ENCODE data around the gene FAM240A. TPM values are rescaled to one million over a fixed set of nuclear protein-coding genes. Genes with fewer than 3 reads are reported as not detected.
"Not testable (repeated sequence)": the region's sequence is repeated elsewhere in the genome, so short reads cannot be mapped to it uniquely, and the experiment has no call there.

FAM240A gene
- total RNA-seq, 1 experiment from 2014 or later: not detected

- DNase-seq: peak; percentile 26
- Histone ChIP-seq H3K27me3 (ENCODE audit: control insufficient read depth, insufficient read depth, low read length) (no peaks in the 10 kb centered on the region), H3K36me3 (replicated peaks; ENCODE audit: control insufficient read depth, insufficient read depth, low read length) (peaks cover 33% of the 10 kb centered on the region), H3K4me3 (ENCODE audit: insufficient read depth, low read depth, low read length) (peak overlapping the region; percentile 70)
Measured at GRCh38 chr3:46578973-46579755, 33.2 kb upstream of the FAM240A start.

DNA sequence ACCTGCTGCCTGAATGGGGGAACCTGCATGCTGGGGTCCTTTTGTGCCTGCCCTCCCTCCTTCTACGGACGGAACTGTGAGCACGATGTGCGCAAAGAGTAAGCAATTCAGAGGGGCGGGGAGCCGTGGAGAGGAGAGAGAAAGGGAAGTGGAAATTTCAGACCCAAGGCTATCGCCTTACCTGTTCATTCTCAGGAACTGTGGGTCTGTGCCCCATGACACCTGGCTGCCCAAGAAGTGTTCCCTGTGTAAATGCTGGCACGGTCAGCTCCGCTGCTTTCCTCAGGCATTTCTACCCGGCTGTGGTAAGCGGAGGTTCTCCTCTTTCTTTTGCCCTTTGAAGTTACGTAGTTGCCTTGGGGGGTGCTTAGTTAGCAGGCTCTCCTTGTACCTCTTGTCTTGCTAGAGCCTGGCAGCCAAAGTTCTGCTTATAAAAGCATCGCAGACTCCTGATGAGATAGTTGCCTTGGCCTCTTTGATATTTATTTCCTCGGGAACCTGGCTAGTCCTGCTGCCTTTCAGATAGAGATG is 32.5 kb upstream of the FAM240A start:
- Histone ChIP-seq H3K36me3 (replicated peaks; ENCODE audit: control insufficient read depth, insufficient read depth, low read length) (peaks cover 38% of the 10 kb centered on the region), H3K27me3 (ENCODE audit: control insufficient read depth, insufficient read depth, low read length) (no peaks in the 10 kb centered on the region), H3K4me3 (ENCODE audit: insufficient read depth, low read depth, low read length) (peak overlapping the region; percentile 70)
- DNase-seq: no peak

GRCh38 chr3:46580675-46581074 is 31.6 kb upstream of the FAM240A start:
- H3K4me3 ChIP-seq (ENCODE audit: insufficient read depth, low read depth, low read length): peak overlapping the region; percentile 70
- H3K27me3 ChIP-seq (ENCODE audit: control insufficient read depth, insufficient read depth, low read length): no peaks in the 10 kb centered on the region
- DNase-seq: no peak
- H3K36me3 ChIP-seq (replicated peaks; ENCODE audit: control insufficient read depth, insufficient read depth, low read length): peaks cover 44% of the 10 kb centered on the region

GRCh38 chr3:46584598-46585467 is 27.5 kb upstream of the FAM240A start:
- Histone ChIP-seq H3K27me3 (ENCODE audit: control insufficient read depth, insufficient read depth, low read length) (no peaks in the 10 kb centered on the region), H3K4me3 (ENCODE audit: insufficient read depth, low read depth, low read length) (no peak overlapping the region), H3K36me3 (replicated peaks; ENCODE audit: control insufficient read depth, insufficient read depth, low read length) (peaks cover 36% of the 10 kb centered on the region)
- no peak for DNase-seq

DNA sequence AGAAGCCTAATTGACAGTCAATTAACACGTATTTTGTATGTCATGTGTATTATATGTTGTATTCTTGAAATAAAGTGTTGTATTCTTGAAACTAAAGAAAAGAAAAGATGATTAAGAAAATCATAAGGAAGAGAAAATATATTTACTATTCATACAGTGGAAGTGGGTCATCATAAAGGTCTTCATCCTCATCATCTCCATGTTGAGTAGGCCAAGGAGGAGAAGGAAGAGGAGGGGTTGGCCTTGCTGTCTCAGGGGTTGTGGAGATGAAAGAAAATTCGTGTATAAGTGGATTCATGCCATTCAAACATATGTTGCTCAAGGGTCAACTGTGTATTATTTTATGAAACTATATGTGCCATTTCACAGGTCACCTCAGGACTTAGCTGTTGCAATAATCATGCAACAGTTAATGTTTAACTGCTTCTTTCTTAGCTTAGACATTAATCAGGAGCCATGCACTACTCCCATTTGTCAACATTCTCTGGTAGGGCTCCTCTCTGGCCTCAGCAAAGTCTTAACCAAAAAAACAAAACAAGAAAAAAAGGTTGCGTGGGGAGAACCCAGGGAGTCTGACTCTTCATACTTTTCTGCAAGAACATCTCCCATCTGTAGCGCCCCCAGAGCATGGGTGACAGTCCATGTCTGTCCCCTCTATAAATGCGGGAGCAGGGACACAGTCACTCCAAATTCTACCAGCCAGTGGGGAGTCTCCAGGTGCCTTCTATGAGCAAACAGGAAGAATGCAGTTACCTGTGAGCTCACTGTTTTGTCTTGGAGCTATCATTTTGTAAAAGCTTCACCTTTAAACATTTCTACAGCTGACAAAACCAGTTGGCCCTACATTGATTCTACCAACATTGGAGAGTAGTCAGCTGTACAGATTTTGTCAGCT is 26.3 kb upstream of the FAM240A start:
- Histone ChIP-seq H3K27me3 (ENCODE audit: control insufficient read depth, insufficient read depth, low read length) (no peaks in the 10 kb centered on the region), H3K36me3 (replicated peaks; ENCODE audit: control insufficient read depth, insufficient read depth, low read length) (peaks cover 24% of the 10 kb centered on the region), H3K4me3 (ENCODE audit: insufficient read depth, low read depth, low read length) (no peak overlapping the region)
- no peak for DNase-seq

DNA sequence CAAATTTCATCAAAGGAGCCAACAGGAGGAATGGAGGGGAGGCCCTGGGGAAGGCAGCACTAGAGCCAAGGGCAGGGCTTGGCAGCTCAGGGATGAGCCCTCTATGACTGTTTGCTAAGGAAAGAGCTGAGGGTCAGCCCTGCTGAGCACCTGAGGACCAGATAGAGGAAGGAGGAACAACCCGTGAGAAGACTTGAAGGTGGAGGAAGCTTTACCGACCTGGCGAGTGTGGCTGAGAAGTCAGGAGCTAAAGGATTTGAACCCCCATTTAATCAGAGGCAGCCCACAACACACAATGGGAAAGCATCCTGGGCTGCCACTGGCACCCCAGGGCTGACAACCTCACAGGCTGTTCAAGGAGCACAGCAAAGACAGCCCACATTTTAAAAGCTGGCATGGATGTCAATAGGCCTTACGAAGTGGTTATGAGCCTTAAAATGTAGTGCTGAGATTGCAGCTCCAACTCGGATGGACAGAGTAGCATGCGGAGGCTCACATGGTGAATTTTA is 25.5 kb upstream of the FAM240A start:
- no peaks in the 10 kb centered on the region for H3K27me3 ChIP-seq (ENCODE audit: control insufficient read depth, insufficient read depth, low read length)
- no peak for DNase-seq
- no peak overlapping the region for H3K4me3 ChIP-seq (ENCODE audit: insufficient read depth, low read depth, low read length)
- H3K36me3 ChIP-seq (replicated peaks; ENCODE audit: control insufficient read depth, insufficient read depth, low read length): peaks cover 23% of the 10 kb centered on the region

DNA sequence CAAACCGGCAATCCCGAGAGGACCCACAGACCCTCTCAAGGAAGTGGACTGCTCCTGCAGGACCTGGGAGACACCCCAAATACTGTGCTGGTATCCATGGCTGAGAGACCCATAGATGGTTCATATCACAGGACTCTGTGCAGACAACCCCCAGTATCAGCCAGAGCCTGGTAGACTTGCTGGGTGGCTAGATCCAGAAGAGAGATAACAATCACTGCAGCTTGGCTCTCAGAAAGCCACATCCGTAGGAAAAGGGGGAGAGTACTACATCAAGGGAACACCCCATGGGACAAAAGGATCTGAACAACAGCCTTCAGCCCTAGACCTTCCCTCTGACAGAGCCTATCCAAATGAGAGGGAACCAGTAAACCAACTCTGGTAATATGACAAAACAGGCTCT is 25.1 kb upstream of the FAM240A start:
- H3K4me3 ChIP-seq (ENCODE audit: insufficient read depth, low read depth, low read length); H3K27me3 ChIP-seq (ENCODE audit: control insufficient read depth, insufficient read depth, low read length); DNase-seq: not testable (repeated sequence)
- H3K36me3 ChIP-seq (replicated peaks; ENCODE audit: control insufficient read depth, insufficient read depth, low read length): peaks cover 22% of the 10 kb centered on the region

DNA sequence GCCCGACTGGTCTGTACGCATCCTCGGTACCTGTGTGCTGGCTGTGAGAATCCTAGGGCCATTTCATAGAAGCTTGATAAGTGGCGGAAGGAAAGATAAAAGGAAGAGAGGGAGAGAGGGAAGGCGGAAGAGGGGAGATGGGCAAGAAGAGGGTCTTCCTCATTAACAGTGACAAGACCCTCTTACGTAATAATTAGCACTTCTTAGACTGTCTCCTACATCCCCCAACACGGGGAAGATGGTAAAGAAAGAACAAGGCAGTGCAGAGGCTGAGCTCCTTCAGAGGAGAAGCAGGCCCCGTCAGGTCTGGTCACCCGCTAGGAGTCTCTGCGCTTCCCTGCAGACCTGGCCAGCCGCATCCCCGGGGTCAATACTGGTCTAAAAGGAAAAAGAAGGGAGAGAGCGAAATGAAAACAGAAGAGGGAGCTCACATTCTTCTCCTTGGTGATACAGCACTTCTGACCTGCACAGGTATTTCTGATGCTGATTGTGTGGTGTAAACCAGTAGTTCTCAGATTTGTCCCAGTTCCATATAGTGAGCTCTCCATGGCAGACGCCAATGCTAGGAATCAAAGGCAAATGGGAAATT is 19.0 kb upstream of the FAM240A start:
- Histone ChIP-seq H3K4me3 (ENCODE audit: insufficient read depth, low read depth, low read length) (no peak overlapping the region), H3K27me3 (ENCODE audit: control insufficient read depth, insufficient read depth, low read length) (no peaks in the 10 kb centered on the region), H3K36me3 (replicated peaks; ENCODE audit: control insufficient read depth, insufficient read depth, low read length) (no peaks in the 10 kb centered on the region)
- DNase-seq: no peak

- Histone ChIP-seq H3K4me3 (ENCODE audit: insufficient read depth, low read depth, low read length) (no peak overlapping the region), H3K36me3 (replicated peaks; ENCODE audit: control insufficient read depth, insufficient read depth, low read length) (no peaks in the 10 kb centered on the region), H3K27me3 (ENCODE audit: control insufficient read depth, insufficient read depth, low read length) (no peaks in the 10 kb centered on the region)
- DNase-seq: no peak
Measured at GRCh38 chr3:46593979-46594378, 18.3 kb upstream of the FAM240A start.

GRCh38 chr3:46594723-46595122 is 17.6 kb upstream of the FAM240A start:
- H3K4me3 ChIP-seq (ENCODE audit: insufficient read depth, low read depth, low read length): no peak overlapping the region
- H3K36me3 ChIP-seq (replicated peaks; ENCODE audit: control insufficient read depth, insufficient read depth, low read length): no peaks in the 10 kb centered on the region
- no peaks in the 10 kb centered on the region for H3K27me3 ChIP-seq (ENCODE audit: control insufficient read depth, insufficient read depth, low read length)
- DNase-seq: no peak

DNA sequence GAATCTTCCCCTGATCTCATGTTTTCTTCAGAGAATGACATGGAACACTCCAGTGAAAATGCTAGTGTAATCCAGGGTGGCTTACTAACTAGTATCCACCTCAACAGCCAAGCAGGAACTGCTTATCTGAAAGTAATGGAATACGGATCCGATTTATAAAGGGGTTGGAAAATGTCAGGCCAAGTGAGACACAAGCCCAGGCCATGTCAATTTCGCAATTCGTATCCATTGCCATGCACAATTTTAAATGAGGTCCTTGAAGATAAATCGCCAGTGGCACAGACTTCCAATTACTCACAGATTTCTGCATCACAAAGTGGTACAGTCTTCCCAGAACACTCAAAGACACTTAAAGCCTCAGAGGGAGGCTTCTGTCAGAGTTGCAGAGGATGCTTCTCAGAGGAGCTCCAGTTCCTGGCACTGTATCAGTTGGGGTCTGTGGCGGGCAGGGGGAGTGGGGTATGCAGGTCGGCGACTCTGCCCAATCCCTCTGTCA is 16.5 kb upstream of the FAM240A start:
- Histone ChIP-seq H3K27me3 (ENCODE audit: control insufficient read depth, insufficient read depth, low read length) (no peaks in the 10 kb centered on the region), H3K36me3 (replicated peaks; ENCODE audit: control insufficient read depth, insufficient read depth, low read length) (no peaks in the 10 kb centered on the region), H3K4me3 (ENCODE audit: insufficient read depth, low read depth, low read length) (no peak overlapping the region)
- no peak for DNase-seq

GRCh38 chr3:46599590-46599989 is 12.7 kb upstream of the FAM240A start:
- Histone ChIP-seq H3K36me3 (replicated peaks; ENCODE audit: control insufficient read depth, insufficient read depth, low read length) (no peaks in the 10 kb centered on the region), H3K27me3 (ENCODE audit: control insufficient read depth, insufficient read depth, low read length) (no peaks in the 10 kb centered on the region), H3K4me3 (ENCODE audit: insufficient read depth, low read depth, low read length) (no peak overlapping the region)
- no peak for DNase-seq

DNA sequence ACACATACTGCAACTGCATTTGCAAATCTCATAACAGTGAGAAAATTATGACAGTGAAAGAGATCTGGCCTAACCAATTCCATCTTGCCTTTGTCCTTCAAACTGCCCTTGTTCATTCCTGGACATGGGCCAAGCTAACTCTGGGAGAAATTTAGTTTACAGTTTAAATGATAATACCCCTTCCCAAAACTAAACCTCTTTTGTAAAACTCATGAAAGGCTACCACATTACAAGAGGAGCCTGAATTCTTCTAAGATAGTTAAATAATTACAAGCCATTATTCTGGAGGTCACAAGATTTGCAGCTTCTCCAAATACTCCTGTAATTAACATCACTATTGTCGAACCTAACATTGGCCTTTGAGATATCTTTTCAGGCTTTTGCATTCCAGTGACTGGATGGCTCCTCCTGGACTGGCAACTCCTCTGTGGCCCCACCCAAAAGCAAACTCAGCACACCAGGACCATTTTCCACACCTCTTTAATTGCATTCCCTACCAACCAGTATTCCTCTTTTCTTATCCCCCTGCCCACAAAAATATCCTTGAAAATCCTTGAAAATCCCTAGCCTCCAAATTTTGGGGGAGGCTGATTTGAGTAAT is 8.8 kb upstream of the FAM240A start:
- no peak overlapping the region for H3K4me3 ChIP-seq (ENCODE audit: insufficient read depth, low read depth, low read length)
- no peak for DNase-seq
- no peaks in the 10 kb centered on the region for H3K27me3 ChIP-seq (ENCODE audit: control insufficient read depth, insufficient read depth, low read length)
- no peaks in the 10 kb centered on the region for H3K36me3 ChIP-seq (replicated peaks; ENCODE audit: control insufficient read depth, insufficient read depth, low read length)

Measured in H7 (cell line).